IMR-90 (cell line): ENCODE measurements around the gene DEFB124. TPM values are rescaled to one million over a fixed set of nuclear protein-coding genes. Genes with fewer than 3 reads are reported as not detected.

Source experiments
- ATAC-seq: fragments of 200-7000 bp; cut with Tn5 transposase; 2 replicates; pipeline ENCODE4 v1.9.1; 2020; ENCODE audit warnings: low read depth, mild to moderate bottlenecking, moderate library complexity
- BruUV-seq: library from RNA; stranded (reverse); fragments of 400-500 nt; replicated peaks from 2 replicates; lab custom pipeline; 2021; lab: Mats Ljungman, UMichigan
- CTCF ChIA-PET: fragments of 300-600 bp; formaldehyde crosslinking; extraction: SDS; loops from one replicate; lab custom pipeline; 2021; ENCODE audit warnings: antibody characterized with exemption; lab: Yijun Ruan, JAX
- POLR2A ChIA-PET: fragments of 300-600 bp; sonication (Branson Sonifier 250); formaldehyde crosslinking; loops from one replicate; lab custom pipeline; 2022; ENCODE audit warnings: antibody characterized with exemption; ENCODE audit not compliant: unreplicated experiment; lab: Charles Lee
- DNase-seq: peaks from one replicate; pipeline ENCODE4 v3.0.0; 2013
- H2AFZ ChIP-seq: replicated peaks from 2 replicates; pipeline ENCODE3; 2013; ENCODE audit warnings: low read length, mild to moderate bottlenecking; ENCODE audit not compliant: poor library complexity
- H2AK5ac ChIP-seq: 2 replicates; pipeline ENCODE4 v1.6.1; 2013; ENCODE audit warnings: low read depth, low read length, inconsistent platforms
- H2AK9ac ChIP-seq: replicated peaks from 2 replicates; pipeline ENCODE3; 2013; ENCODE audit warnings: mild to moderate bottlenecking, low read depth, low read length, moderate library complexity; ENCODE audit not compliant: poor library complexity
- H2BK120ac ChIP-seq: 2 replicates; pipeline ENCODE4 v1.6.1; 2013; ENCODE audit warnings: low read depth, low read length, inconsistent platforms
- H2BK15ac ChIP-seq: 3 replicates; pipeline ENCODE4 v1.6.1; 2013; ENCODE audit warnings: low read depth, low read length, inconsistent platforms
- H2BK20ac ChIP-seq: 2 replicates; pipeline ENCODE4 v1.6.1; 2013; ENCODE audit warnings: low read depth, mild to moderate bottlenecking, inconsistent platforms, low read length, moderate library complexity
- H2BK5ac ChIP-seq: 2 replicates; pipeline ENCODE4 v1.6.1; 2013; ENCODE audit warnings: mild to moderate bottlenecking, low read depth, low read length, inconsistent platforms; ENCODE audit not compliant: poor library complexity, severe bottlenecking
- H3K14ac ChIP-seq: replicated peaks from 2 replicates; pipeline ENCODE4 v1.6.1; 2013; ENCODE audit warnings: low read depth, low read length, inconsistent platforms
- H3K18ac ChIP-seq: 2 replicates; pipeline ENCODE4 v1.6.1; 2013; ENCODE audit warnings: low read depth, low read length, control low read depth
- H3K23ac ChIP-seq: 2 replicates; pipeline ENCODE4 v1.6.1; 2013; ENCODE audit warnings: low read depth, low read length, inconsistent platforms
- H3K27ac ChIP-seq: 2 replicates; pipeline ENCODE4 v1.5.1; 2013; ENCODE audit warnings: mild to moderate bottlenecking, control low read depth, low read length; ENCODE audit not compliant: insufficient read depth
- H3K27me3 ChIP-seq: 2 replicates; pipeline ENCODE4 v1.6.1; 2013; ENCODE audit warnings: low read length; ENCODE audit not compliant: control insufficient read depth, insufficient read depth
- H3K36me3 ChIP-seq: 2 replicates; pipeline ENCODE4 v1.6.1; 2013; ENCODE audit warnings: low read length, mixed read lengths; ENCODE audit not compliant: control insufficient read depth, insufficient read depth
- H3K4ac ChIP-seq: 2 replicates; pipeline ENCODE4 v1.6.1; 2013; ENCODE audit warnings: low read depth, low read length, inconsistent platforms
- H3K4me1 ChIP-seq: 2 replicates; pipeline ENCODE4 v1.6.1; 2013; ENCODE audit warnings: low read length, mixed read lengths; ENCODE audit not compliant: control insufficient read depth, insufficient read depth
- H3K4me2 ChIP-seq: 2 replicates; pipeline ENCODE4 v1.6.1; 2013; ENCODE audit warnings: low read depth, mild to moderate bottlenecking, control low read depth, low read length, moderate library complexity
- H3K4me3 ChIP-seq: 2 replicates; pipeline ENCODE4 v1.5.1; 2013; ENCODE audit warnings: low read depth, mild to moderate bottlenecking, control low read depth, low read length, moderate library complexity; ENCODE audit not compliant: insufficient read depth
- H3K56ac ChIP-seq: 2 replicates; pipeline ENCODE4 v1.6.1; 2013; ENCODE audit warnings: low read length, inconsistent platforms; ENCODE audit not compliant: insufficient read depth; ENCODE audit errors: extremely low read depth
- H3K79me1 ChIP-seq, 2 experiments: 2 replicates each; pipeline ENCODE4 v1.6.1; 2013; ENCODE audit warnings: low read length in 2 of 2, inconsistent platforms in 1 of 2, low read depth in 1 of 2
- H3K9ac ChIP-seq: 2 replicates; pipeline ENCODE4 v1.6.1; 2013; ENCODE audit warnings: low read depth, low read length, control low read depth
- H3K9me1 ChIP-seq: 2 replicates; pipeline ENCODE4 v1.6.1; 2013; ENCODE audit warnings: low read length, inconsistent platforms; ENCODE audit not compliant: insufficient read depth
- H3K9me3 ChIP-seq: 2 replicates; pipeline ENCODE4 v1.6.1; 2013; ENCODE audit warnings: low read length; ENCODE audit not compliant: control insufficient read depth, insufficient read depth
- H4K20me1 ChIP-seq: 2 replicates; pipeline ENCODE4 v1.6.1; 2013; ENCODE audit warnings: low read length, inconsistent platforms; ENCODE audit not compliant: insufficient read depth
- H4K5ac ChIP-seq: 2 replicates; pipeline ENCODE4 v1.6.1; 2013; ENCODE audit warnings: mild to moderate bottlenecking, low read depth, low read length, control low read depth
- H4K8ac ChIP-seq, 2 experiments: 2 replicates each; pipeline ENCODE4 v1.6.1; 2013; ENCODE audit warnings: low read depth in 2 of 2, low read length in 2 of 2, control low read depth in 1 of 2, inconsistent platforms in 1 of 2
- H4K91ac ChIP-seq: 2 replicates; pipeline ENCODE4 v1.6.1; 2013; ENCODE audit warnings: low read depth, low read length, inconsistent platforms; ENCODE audit not compliant: insufficient read depth
- BHLHE40 ChIP-seq: fragments of 150-350 bp; IDR thresholded peaks from 2 replicates; pipeline ENCODE4 v1.6.1; 2016; ENCODE audit warnings: mild to moderate bottlenecking, low read depth, low read length
- CEBPB ChIP-seq: IDR thresholded peaks from 2 replicates; pipeline ENCODE4 v1.6.1; 2012; ENCODE audit warnings: low read depth, low read length, improper control_type of control experiment
- CHD1 ChIP-seq: IDR thresholded peaks from 2 replicates; pipeline ENCODE4 v1.6.1; 2012; ENCODE audit warnings: low read depth, low read length, improper control_type of control experiment
- CTCF ChIP-seq: conservative IDR thresholded peaks from 2 replicates; pipeline ENCODE4 v1.5.1; 2012; ENCODE audit warnings: mild to moderate bottlenecking, low read depth, low read length, improper control_type of control experiment
- ELK1 ChIP-seq: fragments of 150-350 bp; IDR thresholded peaks from 2 replicates; pipeline ENCODE4 v1.6.1; 2016; ENCODE audit warnings: low read depth, mild to moderate bottlenecking, low read length, moderate library complexity, borderline replicate concordance
- FOS ChIP-seq: fragments of 150-350 bp; IDR thresholded peaks from 2 replicates; pipeline ENCODE4 v1.6.1; 2016; ENCODE audit warnings: low read depth, low read length
- MAFK ChIP-seq: IDR thresholded peaks from 2 replicates; pipeline ENCODE4 v1.6.1; 2012; ENCODE audit warnings: low read depth, low read length, improper control_type of control experiment
- MAZ ChIP-seq: IDR thresholded peaks from 2 replicates; pipeline ENCODE4 v1.6.1; 2012; ENCODE audit warnings: low read depth, mild to moderate bottlenecking, low read length, improper control_type of control experiment, moderate library complexity, borderline replicate concordance
- NFE2L2 ChIP-seq: fragments of 150-350 bp; IDR thresholded peaks from 2 replicates; pipeline ENCODE4 v1.6.1; 2016; ENCODE audit warnings: low read depth, mild to moderate bottlenecking, low read length
- POLR2A ChIP-seq: IDR thresholded peaks from 2 replicates; pipeline ENCODE4 v1.6.1; 2012; ENCODE audit warnings: mild to moderate bottlenecking, low read depth, low read length
- RAD21 ChIP-seq: IDR thresholded peaks from 2 replicates; pipeline ENCODE4 v1.6.1; 2012; ENCODE audit warnings: low read length, improper control_type of control experiment
- RCOR1 ChIP-seq: IDR thresholded peaks from 2 replicates; pipeline ENCODE4 v1.6.1; 2012; ENCODE audit warnings: mild to moderate bottlenecking, low read length, improper control_type of control experiment; ENCODE audit not compliant: insufficient replicate concordance
- RFX5 ChIP-seq: IDR thresholded peaks from 2 replicates; pipeline ENCODE4 v1.8.0; 2012; ENCODE audit warnings: low read depth, mild to moderate bottlenecking, low read length, moderate library complexity
- SMC3 ChIP-seq: fragments of 150-350 bp; IDR thresholded peaks from 2 replicates; pipeline ENCODE4 v1.6.1; 2016; ENCODE audit warnings: low read depth, mild to moderate bottlenecking, antibody characterized with exemption, low read length, moderate library complexity
- WGBS, 2 experiments: methylation state at CpG; one replicate each; pipeline versions ENCODE4 v1.1.5 to v1.1.7; 2013; ENCODE audit warnings: missing lambda C conversion rate in 2 of 2; ENCODE audit not compliant: insufficient read length in 1 of 2; ENCODE audit errors: extremely low coverage in 2 of 2; 5-methylcytosine and 5-hydroxymethylcytosine counted together
- dilution Hi-C: fragments of 300-500 bp; cut with HindIII; formaldehyde crosslinking; loops from one replicate; pipeline ENCODE4 v1.14.3; 2018; ENCODE audit warnings: low sequenced_read_pairs; ENCODE audit not compliant: unreplicated experiment
- in situ Hi-C: fragments of 300-500 bp; cut with MboI; formaldehyde crosslinking; loops from 3 replicates; pipeline ENCODE4 v1.14.3; 2019; ENCODE audit warnings: low sequenced_read_pairs, inconsistent platforms, mixed read lengths
- intact Hi-C: fragments of 100-400 bp; cut with micrococcal nuclease; formaldehyde crosslinking; loops from 2 replicates; pipeline ENCODE4 v1.10.0; 2022
- polyA plus RNA-seq, 3 experiments: library from polyadenylated mRNA; depleted of rRNA; stranded (reverse); fragments of >200 nt; gene quantifications; 2 replicates each; pipeline ENCODE4 v1.2.3, GENCODE V29; 2012; ENCODE audit warnings: low replicate concordance in 1 of 3
- total RNA-seq: library from RNA; depleted of rRNA; stranded (reverse); fragments of >200 nt; gene quantifications from 2 replicates; pipeline ENCODE4 v1.2.3, GENCODE V29; 2012

The DEFB124 gene
- total and polyA plus RNA-seq, 2 of the 4 experiments (the other 2 are of a cell fraction): not detected

- no peak overlapping the region for H2AK9ac ChIP-seq
- no peaks in the 10 kb centered on the region for H3K36me3 ChIP-seq
- H3K56ac ChIP-seq: no peak overlapping the region
- ATAC-seq (no peak), DNase-seq (no peak)
- in situ Hi-C loops (no loop called here), intact Hi-C loops (no loop called here), dilution Hi-C loops (no loop called here)
- no peaks in the 10 kb centered on the region for H3K9me3 ChIP-seq
- no peak overlapping the region for H3K14ac ChIP-seq
- BruUV-seq: no TSS peak
- ChIA-PET CTCF (interaction anchor here (0.6 to 1.6 kb wide), 3 partner anchors 9 to 53 kb away, joined by 3 to 4 read pairs (median 4); no protein-coding TSS in a partner anchor), POLR2A (interaction anchor here (0.7 kb wide), 1 partner anchor 11 kb away, joined by 16 read pairs; no protein-coding TSS in a partner anchor)
- no peak overlapping the region for H2BK120ac ChIP-seq
- H3K27ac ChIP-seq: no peak overlapping the region
- no peak overlapping the region for H2BK5ac ChIP-seq
- no peaks in the 10 kb centered on the region for H3K4me1 ChIP-seq
- no peak overlapping the region for H3K4ac ChIP-seq
- no peak overlapping the region for H4K8ac ChIP-seq
- no peak overlapping the region for H3K4me3 ChIP-seq
- H2BK15ac ChIP-seq: no peak overlapping the region
- H2BK20ac ChIP-seq: no peak overlapping the region
- no peaks in the 10 kb centered on the region for H4K20me1 ChIP-seq
- no peak overlapping the region for H2AFZ ChIP-seq
- H3K4me2 ChIP-seq: no peak overlapping the region
- H3K23ac ChIP-seq: no peak overlapping the region
- H3K9ac ChIP-seq: no peak overlapping the region
- no CpG with 5 or more reads among the region's 8 CpGs for WGBS, 2 experiments
- no peaks in the 10 kb centered on the region for H3K27me3 ChIP-seq
- no peak overlapping the region for H4K91ac ChIP-seq
- no peak overlapping the region for H2AK5ac ChIP-seq
- no peak overlapping the region for H3K18ac ChIP-seq
- TF ChIP-seq NFE2L2: no peak
- no peak for TF ChIP-seq RAD21
- no peak for TF ChIP-seq BHLHE40
- TF ChIP-seq SMC3: no peak
- no peak for TF ChIP-seq CEBPB
- no peak for TF ChIP-seq MAZ
- TF ChIP-seq ELK1: no peak
- no peak for TF ChIP-seq RFX5
- no peak for TF ChIP-seq MAFK
- TF ChIP-seq CHD1: no peak
- no peak for TF ChIP-seq POLR2A
- TF ChIP-seq RCOR1: no peak
- TF ChIP-seq CTCF: no peak
- TF ChIP-seq FOS: no peak
- H3K9me1 ChIP-seq: no peaks in the 10 kb centered on the region
- H3K79me1 ChIP-seq: no peaks in the 10 kb centered on the region
- H4K5ac ChIP-seq: no peak overlapping the region
Measured at GRCh38 chr20:31449511-31450414, 25.2 kb downstream of the DEFB124 start.
